ENCODE data around the gene GPX4.

The GPX4 gene

GRCh38 chr19:1069009-1069779 lies 34.6 kb upstream of the GPX4 start:
- WGBS (ENCODE audit: insufficient coverage, insufficient read length), result no CpG with 5 or more reads among the region's 25 CpGs
- no peak overlapping the region for H3K27ac ChIP-seq (ENCODE audit: low read length)

GRCh38 chr19:1070576-1070930 lies 33.2 kb upstream of the GPX4 start:
- Histone ChIP-seq H3K36me3 (ENCODE audit: control insufficient read depth, insufficient read depth, low read length) (peaks cover 6% of the 10 kb centered on the region), H3K27ac (ENCODE audit: low read length) (no peak overlapping the region), H3K4me3 (ENCODE audit: low read length) (peak overlapping the region; percentile 66; the same call in 1 of the 2 replicates), H3K9me3 (ENCODE audit: control insufficient read depth, insufficient read depth, low read length) (no peaks in the 10 kb centered on the region), H3K4me1 (ENCODE audit: control insufficient read depth, insufficient read depth, low read length) (peaks cover 5% of the 10 kb centered on the region; the same call in 1 of the 2 replicates), H3K27me3 (ENCODE audit: control insufficient read depth, insufficient read depth, low read length) (no peaks in the 10 kb centered on the region)
- WGBS (ENCODE audit: insufficient coverage, insufficient read length), result no CpG with 5 or more reads among the region's 21 CpGs
- DNase-seq (ENCODE audit: low read depth, low spot score), result no peak

More at GRCh38 chr19:1069009-1069779, 34.6 kb upstream of the GPX4 start:
- H3K4me3 ChIP-seq (ENCODE audit: low read length), result no peak overlapping the region
- no peaks in the 10 kb centered on the region for H3K27me3 ChIP-seq (ENCODE audit: control insufficient read depth, insufficient read depth, low read length)
- peaks cover 7% of the 10 kb centered on the region; the same call in 1 of the 2 replicates for H3K4me1 ChIP-seq (ENCODE audit: control insufficient read depth, insufficient read depth, low read length)
- H3K36me3 ChIP-seq (ENCODE audit: control insufficient read depth, insufficient read depth, low read length), result peaks cover 3% of the 10 kb centered on the region
- DNase-seq (ENCODE audit: low read depth, low spot score), result no peak
- no peaks in the 10 kb centered on the region for H3K9me3 ChIP-seq (ENCODE audit: control insufficient read depth, insufficient read depth, low read length)

DNA sequence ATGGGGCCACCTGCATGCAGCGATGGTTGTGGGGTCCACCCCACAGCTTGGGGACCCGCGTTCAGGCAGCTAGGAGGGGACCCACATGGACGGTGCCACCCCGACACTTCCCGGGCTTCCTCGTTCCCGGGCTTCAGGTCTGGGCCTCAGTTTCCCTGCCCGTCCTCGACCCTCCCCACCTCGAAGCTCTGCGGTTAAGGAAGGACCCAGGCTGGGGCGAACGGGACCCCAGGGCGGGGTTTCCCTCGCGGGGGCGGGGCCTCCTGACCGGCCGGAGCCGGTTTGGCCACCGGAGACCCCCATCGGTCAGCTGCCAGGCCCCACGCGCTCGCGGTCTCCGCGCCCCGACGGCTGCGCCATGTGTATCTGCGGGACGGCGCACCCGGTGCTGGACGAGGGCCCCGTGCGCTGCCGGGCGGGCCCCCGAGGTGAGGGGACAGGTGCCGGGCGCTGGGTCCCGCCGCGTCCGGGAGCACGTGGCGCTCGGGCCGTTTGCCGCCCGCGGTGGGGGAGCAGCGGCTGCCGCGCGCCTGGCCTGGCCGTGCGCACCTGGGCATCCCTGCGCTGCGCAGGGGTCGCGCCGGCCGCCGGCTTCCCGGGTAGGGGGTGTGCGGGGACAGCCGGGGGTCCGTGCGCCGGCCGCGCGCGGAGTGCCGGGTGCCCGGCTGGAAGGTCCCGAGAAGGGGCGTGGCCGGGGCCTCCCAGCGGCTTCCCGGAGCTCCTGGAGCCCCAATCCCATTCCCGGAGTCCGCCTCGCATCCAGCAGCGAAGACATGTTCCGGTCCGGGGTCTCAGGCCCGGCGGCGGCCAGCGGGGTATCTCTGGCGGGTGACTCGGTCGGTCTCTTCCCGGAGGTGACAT lies 32.6 kb upstream of the GPX4 start:
- WGBS (ENCODE audit: insufficient coverage, insufficient read length), result no CpG with 5 or more reads among the region's 99 CpGs
- peaks cover 2% of the 10 kb centered on the region; the same call in 1 of the 2 replicates for H3K4me1 ChIP-seq (ENCODE audit: control insufficient read depth, insufficient read depth, low read length)
- no peak for DNase-seq (ENCODE audit: low read depth, low spot score)
- H3K36me3 ChIP-seq (ENCODE audit: control insufficient read depth, insufficient read depth, low read length), result peaks cover 6% of the 10 kb centered on the region
- no peaks in the 10 kb centered on the region for H3K9me3 ChIP-seq (ENCODE audit: control insufficient read depth, insufficient read depth, low read length)
- peak overlapping the region; percentile 66 for H3K4me3 ChIP-seq (ENCODE audit: low read length)
- H3K27me3 ChIP-seq (ENCODE audit: control insufficient read depth, insufficient read depth, low read length), result no peaks in the 10 kb centered on the region
- H3K27ac ChIP-seq (ENCODE audit: low read length), result no peak overlapping the region

GRCh38 chr19:1072371-1073015 lies 31.3 kb upstream of the GPX4 start:
- H3K27ac ChIP-seq (ENCODE audit: low read length), result no peak overlapping the region
- H3K9me3 ChIP-seq (ENCODE audit: control insufficient read depth, insufficient read depth, low read length), result no peaks in the 10 kb centered on the region
- no peaks in the 10 kb centered on the region for H3K27me3 ChIP-seq (ENCODE audit: control insufficient read depth, insufficient read depth, low read length)
- H3K36me3 ChIP-seq (ENCODE audit: control insufficient read depth, insufficient read depth, low read length), result peaks cover 6% of the 10 kb centered on the region
- no peak overlapping the region for H3K4me3 ChIP-seq (ENCODE audit: low read length)
- DNase-seq (ENCODE audit: low read depth, low spot score), result no peak
- no CpG with 5 or more reads among the region's 11 CpGs for WGBS (ENCODE audit: insufficient coverage, insufficient read length)
- peaks cover 2% of the 10 kb centered on the region; the same call in 1 of the 2 replicates for H3K4me1 ChIP-seq (ENCODE audit: control insufficient read depth, insufficient read depth, low read length)

DNA sequence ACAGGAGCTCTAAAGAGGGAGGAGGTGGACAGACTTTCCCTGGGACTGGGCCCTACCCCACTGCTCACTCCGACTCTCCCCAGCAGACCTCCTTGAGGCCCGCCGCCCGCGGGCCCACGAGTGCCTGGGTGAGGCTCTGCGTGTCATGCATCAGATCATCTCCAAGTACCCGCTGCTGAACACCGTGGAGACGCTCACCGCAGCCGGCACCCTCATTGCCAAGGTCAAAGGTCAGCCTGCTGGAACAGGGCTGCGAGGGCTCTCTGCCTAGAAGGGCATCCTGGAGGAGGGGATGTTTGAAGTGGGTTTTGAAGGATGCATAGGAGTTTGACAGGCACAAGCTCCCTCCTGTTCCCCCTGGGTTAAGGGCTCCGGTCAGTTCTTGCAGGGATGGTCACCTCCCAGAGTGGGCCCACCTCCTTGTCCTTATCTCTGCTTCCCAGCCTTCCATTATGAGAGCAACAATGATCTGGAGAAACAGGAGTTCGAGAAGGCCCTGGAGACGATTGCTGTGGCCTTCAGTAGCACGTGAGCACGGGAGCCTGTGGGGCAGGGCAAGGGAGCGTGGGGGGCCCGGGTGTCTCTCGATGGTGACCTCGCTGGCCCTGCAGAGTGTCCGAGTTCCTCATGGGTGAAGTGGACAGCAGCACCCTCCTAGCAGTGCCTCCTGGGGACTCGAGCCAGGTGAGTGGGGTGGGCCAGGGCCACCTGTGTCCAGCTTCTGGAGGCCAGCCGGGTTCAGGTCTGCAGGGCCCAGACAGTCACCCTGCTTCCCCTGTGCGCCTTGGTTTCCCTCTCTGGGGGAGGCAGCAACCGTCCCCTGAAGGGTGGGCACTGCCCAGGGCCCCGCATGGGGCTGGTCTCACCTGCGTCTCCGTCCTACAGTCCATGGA lies 30.5 kb upstream of the GPX4 start:
- no CpG with 5 or more reads among the region's 30 CpGs for WGBS (ENCODE audit: insufficient coverage, insufficient read length)
- no peak for DNase-seq (ENCODE audit: low read depth, low spot score)
- Histone ChIP-seq H3K9me3 (ENCODE audit: control insufficient read depth, insufficient read depth, low read length) (no peaks in the 10 kb centered on the region), H3K36me3 (ENCODE audit: control insufficient read depth, insufficient read depth, low read length) (peaks cover 6% of the 10 kb centered on the region), H3K27ac (ENCODE audit: low read length) (no peak overlapping the region), H3K4me1 (ENCODE audit: control insufficient read depth, insufficient read depth, low read length) (peaks cover 2% of the 10 kb centered on the region; the same call in 1 of the 2 replicates), H3K4me3 (ENCODE audit: low read length) (no peak overlapping the region), H3K27me3 (ENCODE audit: control insufficient read depth, insufficient read depth, low read length) (no peaks in the 10 kb centered on the region)

DNA sequence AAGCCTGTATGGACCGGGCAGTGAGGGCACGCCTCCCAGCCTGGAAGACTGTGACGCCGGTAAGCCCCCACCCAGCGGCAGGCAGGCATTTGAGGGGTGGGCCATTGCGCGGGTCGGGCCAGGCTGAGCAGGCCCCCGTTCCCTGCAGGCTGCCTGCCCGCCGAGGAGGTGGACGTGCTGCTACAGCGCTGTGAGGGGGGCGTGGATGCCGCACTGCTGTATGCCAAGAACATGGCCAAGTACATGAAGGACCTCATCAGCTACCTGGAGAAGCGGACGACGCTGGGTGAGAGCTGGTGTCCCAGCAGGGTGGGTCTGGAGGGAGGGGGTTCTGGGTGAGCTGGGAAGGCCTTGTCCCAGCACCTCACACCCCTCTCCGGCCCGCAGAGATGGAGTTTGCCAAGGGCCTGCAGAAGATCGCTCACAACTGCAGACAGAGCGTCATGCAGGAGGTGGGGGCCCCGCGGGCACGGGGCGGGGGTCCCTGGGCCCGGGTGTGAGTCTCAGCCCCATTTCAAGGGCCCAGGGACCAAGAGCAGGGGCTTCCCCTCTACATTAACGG lies 29.8 kb upstream of the GPX4 start:
- no peak for DNase-seq (ENCODE audit: low read depth, low spot score)
- no peaks in the 10 kb centered on the region for H3K27me3 ChIP-seq (ENCODE audit: control insufficient read depth, insufficient read depth, low read length)
- peaks cover 6% of the 10 kb centered on the region for H3K36me3 ChIP-seq (ENCODE audit: control insufficient read depth, insufficient read depth, low read length)
- H3K9me3 ChIP-seq (ENCODE audit: control insufficient read depth, insufficient read depth, low read length), result no peaks in the 10 kb centered on the region
- H3K4me1 ChIP-seq (ENCODE audit: control insufficient read depth, insufficient read depth, low read length), result peaks cover 2% of the 10 kb centered on the region; the same call in 1 of the 2 replicates
- no CpG with 5 or more reads among the region's 28 CpGs for WGBS (ENCODE audit: insufficient coverage, insufficient read length)
- no peak overlapping the region for H3K4me3 ChIP-seq (ENCODE audit: low read length)
- no peak overlapping the region for H3K27ac ChIP-seq (ENCODE audit: low read length)

DNA sequence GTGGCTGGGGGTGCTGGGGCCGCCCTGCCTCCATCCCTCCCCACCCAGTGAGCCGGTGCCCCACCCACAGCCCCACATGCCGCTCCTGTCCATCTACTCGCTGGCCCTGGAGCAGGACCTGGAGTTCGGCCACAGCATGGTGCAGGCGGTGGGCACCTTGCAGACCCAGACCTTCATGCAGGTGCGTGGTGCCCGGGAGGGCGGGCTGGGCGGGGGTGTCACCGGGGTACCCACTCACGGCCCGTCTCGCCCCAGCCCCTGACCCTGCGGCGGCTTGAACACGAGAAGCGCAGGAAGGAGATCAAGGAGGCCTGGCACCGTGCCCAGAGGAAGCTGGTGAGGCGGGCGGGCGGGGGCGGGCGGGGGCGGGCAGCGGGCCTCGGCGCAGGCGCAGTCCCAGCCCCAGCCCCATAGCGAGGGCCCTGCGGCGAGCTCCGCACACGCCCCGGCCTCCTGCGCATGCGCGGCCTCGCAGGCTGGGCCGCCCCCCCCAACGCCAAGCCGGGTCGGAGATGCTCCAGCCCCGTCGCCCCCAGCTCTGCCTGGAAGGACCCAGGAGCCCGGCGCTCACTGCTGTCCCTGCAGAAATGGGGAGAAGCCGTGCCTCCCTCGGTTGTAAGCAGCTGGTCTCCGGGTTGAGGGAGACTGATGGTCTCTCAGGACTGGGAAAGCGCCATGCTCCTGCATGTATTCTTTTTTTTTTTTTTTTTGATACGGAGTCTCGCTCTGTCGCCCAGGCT lies 29.1 kb upstream of the GPX4 start:
- H3K27ac ChIP-seq (ENCODE audit: low read length), result no peak overlapping the region
- peaks cover 2% of the 10 kb centered on the region; the same call in 1 of the 2 replicates for H3K4me1 ChIP-seq (ENCODE audit: control insufficient read depth, insufficient read depth, low read length)
- no CpG with 5 or more reads among the region's 54 CpGs for WGBS (ENCODE audit: insufficient coverage, insufficient read length)
- H3K36me3 ChIP-seq (ENCODE audit: control insufficient read depth, insufficient read depth, low read length), result peaks cover 6% of the 10 kb centered on the region
- no peak for DNase-seq (ENCODE audit: low read depth, low spot score)
- H3K4me3 ChIP-seq (ENCODE audit: low read length), result no peak overlapping the region
- H3K27me3 ChIP-seq (ENCODE audit: control insufficient read depth, insufficient read depth, low read length), result no peaks in the 10 kb centered on the region
- no peaks in the 10 kb centered on the region for H3K9me3 ChIP-seq (ENCODE audit: control insufficient read depth, insufficient read depth, low read length)

DNA sequence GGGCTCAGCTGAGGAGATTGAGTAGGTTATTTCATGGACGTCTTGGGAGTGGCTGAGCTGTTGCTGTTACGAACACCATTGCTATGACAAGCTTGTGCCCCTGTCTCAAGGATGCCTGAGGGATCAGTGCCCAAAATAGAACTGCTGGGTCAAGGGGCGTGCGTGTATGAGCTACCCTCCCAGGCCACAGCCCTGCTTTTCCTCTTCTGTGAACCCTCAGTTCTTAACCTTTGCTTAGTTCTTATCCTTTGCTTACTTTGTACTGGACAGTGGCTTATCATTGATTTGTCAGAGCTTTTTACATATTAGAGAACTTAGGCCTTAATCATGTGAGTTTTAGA lies 27.8 kb upstream of the GPX4 start:
- Histone ChIP-seq H3K27ac (ENCODE audit: low read length) (no peak overlapping the region), H3K36me3 (ENCODE audit: control insufficient read depth, insufficient read depth, low read length) (peaks cover 18% of the 10 kb centered on the region), H3K27me3 (ENCODE audit: control insufficient read depth, insufficient read depth, low read length) (no peaks in the 10 kb centered on the region), H3K9me3 (ENCODE audit: control insufficient read depth, insufficient read depth, low read length) (no peaks in the 10 kb centered on the region), H3K4me1 (ENCODE audit: control insufficient read depth, insufficient read depth, low read length) (no peaks in the 10 kb centered on the region), H3K4me3 (ENCODE audit: low read length) (no peak overlapping the region)
- no peak for DNase-seq (ENCODE audit: low read depth, low spot score)
- WGBS (ENCODE audit: insufficient coverage, insufficient read length), result no CpG with 5 or more reads among the region's 4 CpGs

DNA sequence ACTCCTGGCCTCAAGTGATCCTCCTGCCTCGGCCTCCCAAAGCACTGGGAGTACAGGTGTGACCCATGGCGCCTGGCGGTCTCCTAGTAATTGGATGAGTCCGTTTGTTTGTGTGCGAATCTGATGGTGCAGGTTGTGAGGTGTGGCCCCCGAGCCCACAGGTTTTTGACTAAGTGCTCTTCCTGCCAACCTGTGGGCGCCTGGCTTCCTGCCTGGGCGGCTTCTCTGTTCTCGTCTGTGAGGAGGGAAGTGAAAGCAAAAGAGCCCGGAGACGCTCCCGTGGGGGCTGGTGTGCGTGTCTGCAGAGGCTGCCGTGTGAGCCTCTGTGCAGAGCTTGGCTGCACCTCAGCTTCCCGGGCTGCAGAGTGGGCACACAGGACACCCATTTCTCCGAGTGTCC lies 26.8 kb upstream of the GPX4 start:
- H3K36me3 ChIP-seq (ENCODE audit: control insufficient read depth, insufficient read depth, low read length), result peaks cover 18% of the 10 kb centered on the region
- H3K9me3 ChIP-seq (ENCODE audit: control insufficient read depth, insufficient read depth, low read length), result no peaks in the 10 kb centered on the region
- WGBS (ENCODE audit: insufficient coverage, insufficient read length), result no CpG with 5 or more reads among the region's 16 CpGs
- H3K4me1 ChIP-seq (ENCODE audit: control insufficient read depth, insufficient read depth, low read length), result peaks cover 5% of the 10 kb centered on the region
- no peak overlapping the region for H3K27ac ChIP-seq (ENCODE audit: low read length)
- no peaks in the 10 kb centered on the region for H3K27me3 ChIP-seq (ENCODE audit: control insufficient read depth, insufficient read depth, low read length)
- DNase-seq (ENCODE audit: low read depth, low spot score), result no peak
- H3K4me3 ChIP-seq (ENCODE audit: low read length), result no peak overlapping the region

Data from iPS DF 6.9 (cell line).